Heart left ventricle (tissue), 16 donors: ENCODE measurements around the gene MAGI2. TPM values are rescaled to one million over a fixed set of nuclear protein-coding genes. Genes with fewer than 3 reads are reported as not detected.

Experiments
- ATAC-seq, 4 donors: fragments of 200-7000 bp; cut with Tn5 transposase; one replicate each; pipeline ENCODE4 v1.9.1; 2020 to 2022; ENCODE audit warnings: moderate library complexity in 4 of 4, mild to moderate bottlenecking in 3 of 4, moderate number of reproducible peaks in 1 of 4
- DNase-seq, 5 donors: peaks; one replicate each; pipeline ENCODE4 v3.0.0-alpha.2; 2020
- H3K27ac ChIP-seq, 12 donors: fragments of 200-600 bp; sonication (generic) in 4 of 12; one replicate each; pipeline versions ENCODE4 v1.5.0 to v1.8.0; 2016 to 2022; ENCODE audit warnings: mild to moderate bottlenecking in 2 of 12
- H3K27me3 ChIP-seq, 9 donors: fragments of 200-600 bp; sonication (generic) in 2 of 9; one replicate each; pipeline versions ENCODE4 v1.5.1 to v1.8.0; 2016 to 2022; ENCODE audit warnings: mild to moderate bottlenecking in 3 of 9
- H3K36me3 ChIP-seq, 9 donors: fragments of 200-600 bp; sonication (generic) in 2 of 9; one replicate each; pipeline versions ENCODE4 v1.5.0 to v1.8.0; 2018 to 2022; ENCODE audit warnings: mild to moderate bottlenecking in 2 of 9
- H3K4me1 ChIP-seq, 12 donors: fragments of 200-600 bp; sonication (generic) in 4 of 12; one replicate each; pipeline versions ENCODE4 v1.5.0 to v1.8.0; 2016 to 2022; ENCODE audit warnings: mild to moderate bottlenecking in 3 of 12
- H3K4me3 ChIP-seq, 12 donors: fragments of 200-600 bp; sonication (generic) in 4 of 12; one replicate each; pipeline versions ENCODE4 v1.5.0 to v1.8.0; 2017 to 2022; ENCODE audit warnings: mild to moderate bottlenecking in 9 of 12, moderate library complexity in 4 of 12
- H3K9me3 ChIP-seq, 12 donors: fragments of 200-600 bp; sonication (generic) in 4 of 12; one replicate each; pipeline versions ENCODE4 v1.5.0 to v1.8.0; 2016 to 2022; ENCODE audit warnings: mild to moderate bottlenecking in 1 of 12
- POLR2A ChIP-seq, 2 donors: fragments of 450-650 bp; IDR thresholded peaks; one replicate each; pipeline ENCODE4 v1.6.1; 2017; ENCODE audit warnings: antibody characterized with exemption in 2 of 2, mild to moderate bottlenecking in 2 of 2, moderate library complexity in 2 of 2
- WGBS, 4 donors: extraction: QIAGEN DNeasy Blood & Tissue Kit in 2 of 4; methylation state at CpG; one replicate each; pipeline versions ENCODE4 v1.1.5 to v1.1.7; 2013 to 2018; 5-methylcytosine and 5-hydroxymethylcytosine counted together
- intact Hi-C, 10 donors: fragments of 100-400 bp; cut with DNase I; formaldehyde crosslinking; loops; one replicate each; pipeline versions ENCODE4 v1.11.1 to v1.14.2; 2022
- polyA plus RNA-seq, 2 donors: library from polyadenylated mRNA; stranded (reverse); fragments of 200-250 nt; gene quantifications; one replicate each; pipeline ENCODE4 v1.2.3, GENCODE V29; 2013
- total RNA-seq, 9 donors: library from RNA; depleted of rRNA in 2 of 9; stranded (reverse); fragments of >200 nt in 2 of 9; fragmentation: NEBNext Ultra II Directional in 3 of 9; extraction: Animal tissue kit (Norgen Biotek cat#: 25700) in 3 of 9; gene quantifications; one replicate each; pipeline versions ENCODE4 v1.1.0 to v1.2.4, GENCODE V29; 2016 to 2023
- TF ChIP-seq, protein P1 (sequence below), 12 donors: fragments of 200-600 bp; sonication (generic) in 4 of 12; IDR thresholded peaks; one replicate each; pipeline versions ENCODE4 v1.5.0 to v1.8.0; 2018 to 2022; ENCODE audit warnings: antibody characterized with exemption in 12 of 12, mild to moderate bottlenecking in 5 of 12
- donor health status: ischemic (EF 13 %, LVEDD 7.1; RV severe dilation, severe dysfunction).
- donor health status: healthy with polysubstance abuse.
- donor health status: DM: no; HTN: yes; CAD: no.
- donor health status: DM: no; HTN: no; CAD: no.
- donor health status: ischemic (EF 25% LVEDD 6.9; RV normal size, moderate dysfunction).
- donor health status: ischemic (EF 25% LVEDD 5.7; RV mildly dilated, moderate dysfunction).
- donor health status: healthy.
- donor health status: DM: yes; HTN: yes; CAD: no.
- donor health status: ischemic (EF 35%, LVEDD 5.7; RV mildly dilated, moderate dysfunction).
- donor health status: nonischemic (EF 11% LVEDD 7.7; RV severe dilation, severe dysfunction).
- donor health status: DM: yes; HTN: yes; CAD: no.
- donor health status: PGD.
- donor health status: ischemic (EF 29% LVEDD 5.4; RV normal size, mild dysfunction).
- donor health status: nonischemic (EF 23%, LVEDD 6.1; RV moderate dilation, normal function).

MAGI2 gene
- total and polyA plus RNA-seq, 11 donors: 1.1 to 6.8 (median 3.8) TPM

DNA sequence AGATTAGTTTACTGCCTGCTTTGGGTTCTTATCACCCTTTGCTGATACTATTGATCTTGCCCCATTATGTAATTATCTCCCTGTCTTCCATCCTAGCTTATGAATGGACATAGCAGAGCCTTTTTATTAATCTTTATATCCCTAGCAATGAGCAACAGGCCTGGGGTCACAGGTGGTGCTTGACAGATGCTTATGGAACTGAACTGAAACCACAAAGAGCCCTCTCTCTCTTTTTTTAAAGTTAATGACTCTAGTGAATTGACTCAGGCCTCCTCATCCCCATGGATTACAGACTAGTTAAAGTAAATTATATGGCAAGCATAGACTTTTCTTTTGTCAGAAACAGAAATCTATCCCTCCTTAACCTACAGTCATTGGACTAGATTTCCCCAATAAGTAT lies 1389.7 kb downstream of the MAGI2 start:
- ATAC-seq (no peak), DNase-seq (no peak)
- H3K4me3 ChIP-seq: no peak overlapping the region
- H3K36me3 ChIP-seq: no peaks in the 10 kb centered on the region
- TF ChIP-seq POLR2A (IDR thresholded peaks at IDR 0.05): no peak
- TF ChIP-seq, protein P1, sequence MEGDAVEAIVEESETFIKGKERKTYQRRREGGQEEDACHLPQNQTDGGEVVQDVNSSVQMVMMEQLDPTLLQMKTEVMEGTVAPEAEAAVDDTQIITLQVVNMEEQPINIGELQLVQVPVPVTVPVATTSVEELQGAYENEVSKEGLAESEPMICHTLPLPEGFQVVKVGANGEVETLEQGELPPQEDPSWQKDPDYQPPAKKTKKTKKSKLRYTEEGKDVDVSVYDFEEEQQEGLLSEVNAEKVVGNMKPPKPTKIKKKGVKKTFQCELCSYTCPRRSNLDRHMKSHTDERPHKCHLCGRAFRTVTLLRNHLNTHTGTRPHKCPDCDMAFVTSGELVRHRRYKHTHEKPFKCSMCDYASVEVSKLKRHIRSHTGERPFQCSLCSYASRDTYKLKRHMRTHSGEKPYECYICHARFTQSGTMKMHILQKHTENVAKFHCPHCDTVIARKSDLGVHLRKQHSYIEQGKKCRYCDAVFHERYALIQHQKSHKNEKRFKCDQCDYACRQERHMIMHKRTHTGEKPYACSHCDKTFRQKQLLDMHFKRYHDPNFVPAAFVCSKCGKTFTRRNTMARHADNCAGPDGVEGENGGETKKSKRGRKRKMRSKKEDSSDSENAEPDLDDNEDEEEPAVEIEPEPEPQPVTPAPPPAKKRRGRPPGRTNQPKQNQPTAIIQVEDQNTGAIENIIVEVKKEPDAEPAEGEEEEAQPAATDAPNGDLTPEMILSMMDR (IDR thresholded peaks at IDR 0.05): no peak
- intact Hi-C loops: no loop called here
- no peaks in the 10 kb centered on the region for H3K9me3 ChIP-seq
- H3K27ac ChIP-seq: no peak overlapping the region
- no peaks in the 10 kb centered on the region for H3K4me1 ChIP-seq
- H3K27me3 ChIP-seq: no peaks in the 10 kb centered on the region

GRCh38 chr7:78062214-78062613 lies 1391.3 kb downstream of the MAGI2 start:
- Histone ChIP-seq H3K4me1 (no peaks in the 10 kb centered on the region), H3K4me3 (no peak overlapping the region), H3K36me3 (no peaks in the 10 kb centered on the region), H3K27me3 (no peaks in the 10 kb centered on the region), H3K27ac (no peak overlapping the region), H3K9me3 (no peaks in the 10 kb centered on the region)
- WGBS, 4 donors: 88 to 94% (median 93%) methylated on average over 3 of the region's 3 CpGs
- ATAC-seq (no peak), DNase-seq (no peak)
- intact Hi-C loops: no loop called here
- TF ChIP-seq, protein P1 (IDR thresholded peaks at IDR 0.05): no peak
- no peak for TF ChIP-seq POLR2A (IDR thresholded peaks at IDR 0.05)

DNA sequence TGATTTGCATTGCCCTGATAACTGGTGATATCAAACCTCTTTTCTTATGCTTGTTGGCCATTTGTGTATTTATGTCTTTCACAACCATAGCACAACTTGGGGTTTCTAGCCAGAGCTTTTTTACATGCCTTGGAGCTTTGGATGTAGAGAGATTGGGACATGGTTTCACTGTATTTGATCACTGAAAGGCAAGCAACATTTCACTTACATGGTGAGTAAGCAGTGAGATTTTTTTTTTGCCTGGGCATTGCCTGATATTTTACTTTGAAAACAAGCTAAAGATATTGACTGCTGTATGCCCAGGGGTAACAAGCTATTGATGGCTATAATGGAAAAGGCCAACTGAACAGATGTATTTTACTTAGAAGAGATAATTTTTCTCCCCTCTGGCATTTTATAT lies 1395.9 kb downstream of the MAGI2 start:
- Histone ChIP-seq H3K27me3 (no peaks in the 10 kb centered on the region), H3K4me3 (no peak overlapping the region), H3K27ac (no peak overlapping the region), H3K4me1 (no peaks in the 10 kb centered on the region), H3K36me3 (no peaks in the 10 kb centered on the region), H3K9me3 (no peaks in the 10 kb centered on the region)
- ATAC-seq (no peak), DNase-seq (no peak)
- TF ChIP-seq POLR2A (IDR thresholded peaks at IDR 0.05): no peak
- TF ChIP-seq, protein P1 (IDR thresholded peaks at IDR 0.05): no peak
- intact Hi-C loops: loop anchor here in 1 of 10 donors (10.0 kb wide), 1 partner anchor 63 kb away; no protein-coding TSS in a partner anchor

DNA sequence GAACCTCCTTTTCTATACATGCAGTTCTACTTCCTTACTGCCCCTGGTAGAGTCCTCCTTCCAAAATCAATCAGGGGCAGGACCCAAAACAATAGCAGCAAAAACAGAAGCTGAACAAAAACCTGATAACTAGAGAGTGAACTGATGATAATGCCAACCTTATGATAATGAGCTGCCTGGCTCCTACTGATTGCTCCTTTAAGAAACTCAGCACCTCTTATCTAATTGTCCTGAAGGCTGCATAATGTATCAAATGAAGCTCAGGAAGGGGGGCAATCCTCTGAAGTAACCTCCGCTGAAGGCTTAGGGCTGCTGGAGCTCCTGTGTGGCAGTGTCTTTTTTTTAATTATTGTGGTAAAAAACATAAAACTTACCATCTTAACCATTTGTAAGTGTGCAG lies 1397.9 kb downstream of the MAGI2 start:
- no peak overlapping the region for H3K4me3 ChIP-seq
- ATAC-seq: no peak
- H3K9me3 ChIP-seq: no peaks in the 10 kb centered on the region
- no peak for DNase-seq
- H3K27ac ChIP-seq: no peak overlapping the region
- TF ChIP-seq, protein P1 (IDR thresholded peaks at IDR 0.05): no peak
- no peak for TF ChIP-seq POLR2A (IDR thresholded peaks at IDR 0.05)
- 35 to 76% (median 50%) methylated on average over 1 of the region's 1 CpG for WGBS, 4 donors
- intact Hi-C loops: loop anchor here in 1 of 10 donors (10.0 kb wide), 1 partner anchor 61 kb away; no protein-coding TSS in a partner anchor
- H3K4me1 ChIP-seq: no peaks in the 10 kb centered on the region
- H3K36me3 ChIP-seq: no peaks in the 10 kb centered on the region
- no peaks in the 10 kb centered on the region for H3K27me3 ChIP-seq
